ENCODE results near the gene APOBEC3G.
A peak's percentile ranks its signal among the peaks of the same experiment; 100 is the strongest.

The APOBEC3G gene

DNA sequence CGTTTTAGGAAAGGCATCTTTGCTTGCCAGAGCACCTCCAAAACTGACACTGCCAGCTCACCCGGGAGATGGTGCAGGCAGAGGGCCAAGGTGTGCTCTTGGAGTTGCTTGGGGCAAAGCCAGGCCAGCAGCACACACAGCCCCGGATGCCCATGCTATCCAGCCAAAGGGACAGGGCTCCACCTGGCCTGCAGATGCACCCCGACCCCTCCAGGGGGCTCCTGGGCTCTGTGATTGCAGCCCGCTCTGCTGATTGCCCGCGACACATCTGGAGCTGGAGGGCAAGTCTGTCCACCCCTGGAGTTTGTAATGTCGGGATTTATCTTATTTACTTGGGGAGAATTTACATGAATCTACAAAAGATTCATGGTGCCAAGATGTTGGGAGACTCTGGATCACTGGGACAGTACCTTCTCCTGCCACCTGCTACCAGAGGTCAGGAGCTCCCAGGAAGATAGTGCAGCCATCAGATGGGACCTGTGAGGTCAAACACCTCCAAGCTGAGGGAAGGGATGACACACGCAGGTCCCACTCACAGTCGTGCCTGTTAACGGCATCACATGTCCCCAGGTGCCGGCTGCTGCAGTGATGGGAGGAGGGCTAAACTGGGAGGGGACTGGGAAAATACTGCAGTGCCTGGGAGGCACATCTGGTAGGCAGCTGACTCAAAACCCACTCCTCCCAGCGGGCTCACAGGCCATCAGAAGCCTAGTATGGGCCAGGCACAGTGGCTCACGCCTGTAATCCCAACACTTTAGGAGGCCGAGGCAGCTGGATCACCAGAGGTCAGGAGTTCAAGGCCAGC lies 58.2 kb downstream of the APOBEC3G start:
- TF ChIP-seq POLR2A (IDR thresholded peaks at IDR 0.05; ENCODE audit: low read depth, low read length) (no peak), TAF1 (IDR thresholded peaks at IDR 0.05; ENCODE audit: borderline replicate concordance, low read depth, low read length) (no peak), POLR2AphosphoS5 (IDR thresholded peaks at IDR 0.05; ENCODE audit: low read depth, low read length) (no peak)
- DNase-seq (ENCODE audit: insufficient read length) (peak; percentile 65), FAIRE-seq (peak; percentile 68)

- TF ChIP-seq TAF1 (IDR thresholded peaks at IDR 0.05; ENCODE audit: borderline replicate concordance, low read depth, low read length) (no peak), POLR2A (IDR thresholded peaks at IDR 0.05; ENCODE audit: low read depth, low read length) (no peak), POLR2AphosphoS5 (IDR thresholded peaks at IDR 0.05; ENCODE audit: low read depth, low read length) (no peak)
- FAIRE-seq (no peak), DNase-seq (ENCODE audit: insufficient read length) (no peak)
Observed at GRCh38 chr22:39136317-39136716, 59.2 kb downstream of the APOBEC3G start.
